ENCODE results near the gene VAPA.

DNA sequence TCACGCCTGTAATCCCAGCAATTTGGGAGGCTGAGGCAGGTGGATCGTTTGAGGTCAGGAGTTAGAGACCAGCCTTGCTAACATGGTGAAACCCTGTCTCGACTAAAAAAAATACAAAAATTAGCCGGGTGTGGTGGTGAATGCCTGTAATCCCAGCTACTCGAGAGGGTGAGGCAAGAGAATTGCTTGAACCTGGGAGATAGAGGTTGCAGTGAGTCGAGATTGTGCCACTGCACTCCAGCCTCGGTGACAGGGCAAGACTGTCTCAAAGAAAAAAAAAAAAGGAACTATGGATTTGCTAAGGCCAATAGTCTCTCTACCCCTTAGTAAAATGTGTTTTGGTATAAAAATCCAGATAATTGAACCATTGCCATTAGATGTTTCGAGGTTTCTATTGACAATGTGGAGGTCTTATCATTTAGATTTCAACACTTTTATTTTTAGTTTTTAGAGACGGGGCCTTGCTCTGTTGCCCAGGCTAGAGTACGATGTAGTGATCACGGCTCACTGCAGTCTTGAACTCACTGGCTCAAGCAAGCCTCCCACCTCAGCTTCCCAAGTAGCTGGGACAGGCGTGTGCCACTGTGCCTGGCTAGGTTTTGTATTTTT, 29.2 kb upstream of the VAPA start:
- TF ChIP-seq, protein P1, sequence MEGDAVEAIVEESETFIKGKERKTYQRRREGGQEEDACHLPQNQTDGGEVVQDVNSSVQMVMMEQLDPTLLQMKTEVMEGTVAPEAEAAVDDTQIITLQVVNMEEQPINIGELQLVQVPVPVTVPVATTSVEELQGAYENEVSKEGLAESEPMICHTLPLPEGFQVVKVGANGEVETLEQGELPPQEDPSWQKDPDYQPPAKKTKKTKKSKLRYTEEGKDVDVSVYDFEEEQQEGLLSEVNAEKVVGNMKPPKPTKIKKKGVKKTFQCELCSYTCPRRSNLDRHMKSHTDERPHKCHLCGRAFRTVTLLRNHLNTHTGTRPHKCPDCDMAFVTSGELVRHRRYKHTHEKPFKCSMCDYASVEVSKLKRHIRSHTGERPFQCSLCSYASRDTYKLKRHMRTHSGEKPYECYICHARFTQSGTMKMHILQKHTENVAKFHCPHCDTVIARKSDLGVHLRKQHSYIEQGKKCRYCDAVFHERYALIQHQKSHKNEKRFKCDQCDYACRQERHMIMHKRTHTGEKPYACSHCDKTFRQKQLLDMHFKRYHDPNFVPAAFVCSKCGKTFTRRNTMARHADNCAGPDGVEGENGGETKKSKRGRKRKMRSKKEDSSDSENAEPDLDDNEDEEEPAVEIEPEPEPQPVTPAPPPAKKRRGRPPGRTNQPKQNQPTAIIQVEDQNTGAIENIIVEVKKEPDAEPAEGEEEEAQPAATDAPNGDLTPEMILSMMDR (conservative IDR thresholded peaks at IDR 0.05; ENCODE audit: low read length) = no peak
- no peak for TF ChIP-seq EZH2phosphoT487 (IDR thresholded peaks at IDR 0.05; ENCODE audit: borderline replicate concordance)

Measured in Loucy (cell line).